HuH-7 (cell line): ENCODE results near the gene PARP12.

ENCODE experiments used
- DNase-seq: peaks from one replicate; pipeline ENCODE4 v3.0.0; 2011; ENCODE audit warnings: low spot score

The PARP12 gene

DNA sequence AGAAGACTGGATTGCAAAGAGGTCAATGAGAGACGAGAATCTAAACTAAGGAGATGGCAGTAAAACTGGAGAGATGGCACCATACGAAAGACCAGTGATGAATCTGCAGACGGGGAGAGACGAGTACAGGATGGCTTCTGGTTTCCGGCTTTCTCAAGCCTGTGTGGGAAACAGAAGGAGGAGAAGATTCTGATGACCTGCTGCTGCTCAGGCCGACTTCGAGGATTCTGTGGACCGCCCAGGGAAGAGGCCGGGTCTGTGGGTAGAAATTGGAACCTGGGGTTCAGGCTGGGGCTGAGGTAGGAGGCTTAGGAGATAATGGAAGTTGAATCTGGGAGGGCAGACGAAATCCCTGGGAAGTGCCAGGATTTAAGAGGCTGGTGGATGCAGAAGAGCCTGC is 48.6 kb downstream of the PARP12 start:
- no peak for DNase-seq

DNA sequence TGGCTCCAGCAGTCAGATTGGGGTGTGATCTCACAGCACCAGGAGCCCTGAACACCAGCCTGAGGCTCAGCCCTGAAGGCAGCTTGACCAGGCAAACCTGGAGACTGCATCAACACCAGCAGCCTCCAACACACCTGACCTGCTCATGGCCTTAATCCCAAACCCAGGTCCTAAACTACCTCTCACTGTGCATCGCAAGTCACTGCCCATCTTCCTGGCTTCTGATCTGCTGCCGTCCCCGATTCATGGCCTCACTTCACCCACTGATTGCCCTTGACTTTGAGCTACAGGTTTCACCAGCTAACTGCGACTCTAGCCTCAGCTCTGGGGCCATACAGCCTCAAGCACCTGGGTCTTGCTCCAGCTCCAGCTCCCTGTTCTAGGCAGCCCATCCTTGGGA is 49.1 kb downstream of the PARP12 start:
- no peak for DNase-seq

DNA sequence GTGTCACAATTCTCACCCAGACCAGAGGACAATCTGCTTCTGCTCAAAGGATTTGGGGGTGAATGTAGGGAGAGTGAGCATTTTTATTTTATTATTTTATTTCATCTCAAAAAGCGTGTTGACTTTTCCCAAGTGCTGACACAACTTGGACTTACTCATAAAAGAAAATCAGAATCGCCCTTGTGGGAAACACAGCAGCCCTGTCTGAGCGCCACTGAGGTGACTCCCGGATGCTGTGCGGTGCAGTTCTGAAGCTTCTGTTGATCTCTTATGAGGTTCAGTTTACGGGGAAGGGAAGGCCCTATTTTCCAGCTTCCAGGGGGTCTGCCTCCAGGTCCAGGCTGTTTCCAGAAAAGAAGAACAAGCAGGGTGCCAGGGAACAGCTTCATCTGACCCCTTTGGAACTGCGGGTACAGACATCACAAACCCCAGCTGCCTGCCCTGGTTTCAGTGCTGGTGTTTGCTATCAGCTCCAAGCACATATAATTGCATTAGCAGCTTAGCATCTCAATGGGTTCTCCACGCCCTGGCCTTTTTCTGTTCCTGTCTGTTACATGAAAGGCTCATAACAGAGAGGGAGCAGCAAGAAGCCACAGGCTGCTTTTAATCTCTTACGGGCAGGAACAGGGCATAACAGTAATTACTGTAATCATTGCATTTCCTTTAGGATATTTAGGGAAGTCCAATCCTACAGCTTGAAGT is 52.4 kb downstream of the PARP12 start:
- DNase-seq, result no peak

DNA sequence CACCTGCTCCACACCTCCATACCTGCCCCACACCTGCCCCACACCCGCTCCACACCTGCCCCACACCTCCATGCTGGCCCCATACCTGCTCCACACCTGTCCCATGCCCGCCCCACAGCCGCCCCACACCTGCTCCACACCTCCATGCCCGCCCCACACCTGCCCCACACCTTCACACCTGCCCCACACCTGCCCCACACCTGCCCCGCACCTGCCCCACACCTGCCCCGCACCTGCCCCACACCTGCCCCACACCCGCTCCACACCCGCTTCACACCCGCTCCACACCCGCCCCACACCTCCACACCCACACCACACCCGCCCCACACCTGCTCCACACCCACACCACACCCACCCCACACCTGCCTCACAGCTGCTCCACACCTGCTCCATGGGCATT is 53.0 kb downstream of the PARP12 start:
- DNase-seq, result no peak

DNA sequence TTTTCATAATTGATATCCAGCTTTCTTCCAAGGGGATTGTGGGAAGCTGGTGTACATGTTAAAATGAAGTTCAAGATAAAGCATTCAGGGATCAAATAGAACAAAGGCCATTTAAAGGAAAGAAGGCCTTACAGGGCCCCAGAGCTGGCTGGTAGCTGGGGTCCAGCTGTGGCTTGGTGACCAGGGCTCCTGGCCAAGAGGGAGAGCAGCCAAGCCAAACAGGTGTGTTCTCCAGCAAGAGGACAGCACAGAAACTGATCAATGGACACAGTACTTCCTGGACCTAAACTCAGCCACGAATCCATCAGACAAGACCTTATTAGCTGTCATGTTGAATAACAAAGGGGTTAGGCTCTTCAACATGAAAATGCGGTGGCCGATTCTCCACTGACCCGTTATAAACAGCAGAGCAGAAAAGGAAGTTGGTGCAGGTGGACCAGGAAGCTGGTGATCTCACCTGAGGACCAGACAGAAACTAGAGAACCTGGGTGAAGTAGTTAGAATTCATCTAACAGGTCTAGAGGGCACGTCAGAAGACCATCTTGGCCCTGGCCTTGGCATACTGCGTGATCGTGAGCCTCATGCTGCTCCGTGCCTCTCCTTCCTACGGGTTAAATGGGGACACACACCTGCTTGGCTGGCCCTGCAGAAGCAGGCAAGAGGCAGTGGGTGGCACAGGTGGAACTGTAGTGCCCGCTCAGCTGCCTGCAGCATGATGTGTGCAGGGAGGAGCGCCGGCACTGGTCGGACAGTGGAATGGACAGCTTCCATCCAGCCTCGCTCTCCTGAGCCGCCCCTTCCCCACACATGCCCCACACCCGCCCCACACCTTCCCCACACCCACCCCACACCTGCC is 53.8 kb downstream of the PARP12 start:
- DNase-seq, result no peak

DNA sequence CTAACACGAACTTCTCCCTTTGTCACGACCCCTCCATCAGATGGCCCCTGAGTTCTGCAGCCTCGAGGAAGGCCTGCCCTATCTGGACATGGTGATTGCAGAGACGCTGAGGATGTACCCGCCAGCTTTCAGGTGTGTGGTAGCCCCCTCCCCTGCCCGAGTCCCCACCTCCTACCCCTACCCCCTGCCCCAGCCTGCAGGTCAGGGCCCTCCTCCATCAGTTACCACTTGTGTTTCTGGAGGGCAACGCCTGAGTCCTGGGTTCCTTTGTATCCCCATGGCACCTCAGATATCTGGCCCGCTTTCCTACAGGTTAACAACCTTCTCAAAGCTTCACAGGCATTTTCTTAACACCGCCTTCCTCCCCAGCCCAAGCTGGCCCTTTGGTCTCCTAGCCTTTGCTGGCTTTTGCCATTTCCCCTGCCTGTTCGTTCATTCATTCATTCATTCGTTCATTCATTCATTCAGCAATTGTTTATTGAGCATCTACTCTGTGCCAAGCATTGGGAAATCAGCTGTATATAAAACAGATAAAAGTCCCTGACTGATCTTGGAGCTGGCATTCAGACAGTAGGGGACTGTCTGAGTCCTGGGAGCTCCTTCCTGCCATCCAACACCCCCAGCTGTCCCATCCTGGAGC is 55.6 kb downstream of the PARP12 start:
- no peak for DNase-seq

DNA sequence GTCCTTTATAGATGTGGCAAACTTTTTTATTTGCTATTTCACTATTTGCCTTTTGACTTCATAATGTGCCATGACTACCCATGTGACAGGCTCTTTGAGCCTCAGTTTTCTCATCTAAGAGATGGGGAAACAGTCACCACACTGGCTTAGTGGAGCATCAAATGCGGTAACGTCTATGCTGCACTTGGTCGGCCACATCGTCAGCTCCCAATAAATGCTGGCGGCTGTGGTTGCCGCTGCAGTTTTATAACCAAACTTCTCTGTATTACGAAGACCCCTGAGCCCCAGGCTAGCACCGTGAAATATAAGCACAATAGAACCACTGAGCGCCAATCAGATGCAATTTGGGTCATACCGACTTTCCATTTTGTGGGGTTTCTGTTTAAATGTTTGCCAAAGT is 56.2 kb downstream of the PARP12 start:
- no peak for DNase-seq

DNA sequence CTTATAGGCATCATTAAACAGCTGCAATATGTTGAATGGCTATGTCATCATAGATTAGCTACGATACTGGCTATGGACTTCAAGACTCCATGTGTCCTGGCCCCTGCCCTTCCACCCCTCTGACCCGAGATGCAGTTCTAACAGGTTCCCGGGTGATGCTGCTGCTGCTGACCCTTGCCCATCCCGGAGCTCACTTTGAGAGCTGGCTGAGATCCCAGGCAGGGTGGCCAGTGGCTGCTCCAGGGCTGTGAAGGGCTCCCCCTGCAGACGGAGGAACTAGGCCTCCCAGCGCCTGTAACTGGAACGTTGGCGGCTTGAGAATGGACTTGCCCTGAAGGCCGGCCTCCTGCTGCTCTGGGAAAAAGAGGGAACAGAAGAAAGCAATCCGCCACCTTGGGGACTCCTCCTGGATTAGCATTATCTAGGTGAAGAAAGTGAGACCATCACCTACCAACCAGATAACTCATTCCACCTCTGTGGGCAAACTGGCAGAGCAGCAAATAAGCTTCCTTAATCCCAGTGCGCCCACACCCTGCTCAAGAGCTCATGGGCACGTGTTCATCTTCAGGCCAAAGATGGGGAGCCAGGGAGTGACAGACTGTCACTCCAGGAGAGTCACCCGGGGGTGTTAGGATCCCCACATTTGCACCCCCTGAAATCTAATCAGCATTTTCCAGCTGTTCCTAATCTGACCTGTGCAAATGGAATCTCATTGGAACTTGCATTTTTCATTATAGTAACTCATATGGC is 56.8 kb downstream of the PARP12 start:
- peak; percentile 96 for DNase-seq

DNA sequence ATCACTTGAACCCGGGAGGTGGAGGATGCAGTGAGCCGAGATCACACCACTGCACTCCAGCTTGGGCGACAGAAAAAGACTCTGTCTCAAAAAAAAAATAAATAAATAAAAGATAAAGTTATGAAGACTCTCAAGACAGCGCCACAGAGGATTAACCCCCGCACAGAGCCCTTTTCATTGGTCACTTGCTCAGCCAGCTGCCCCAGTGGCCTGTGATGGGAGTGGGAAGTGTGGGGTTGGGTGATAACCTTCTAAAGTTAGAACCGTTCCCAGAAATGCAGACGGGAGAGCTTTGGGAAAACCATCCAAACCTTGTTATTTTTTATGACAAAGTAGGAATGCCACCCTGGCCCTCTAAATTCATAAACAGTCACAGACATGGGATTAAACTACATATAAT is 57.4 kb downstream of the PARP12 start:
- no peak for DNase-seq

DNA sequence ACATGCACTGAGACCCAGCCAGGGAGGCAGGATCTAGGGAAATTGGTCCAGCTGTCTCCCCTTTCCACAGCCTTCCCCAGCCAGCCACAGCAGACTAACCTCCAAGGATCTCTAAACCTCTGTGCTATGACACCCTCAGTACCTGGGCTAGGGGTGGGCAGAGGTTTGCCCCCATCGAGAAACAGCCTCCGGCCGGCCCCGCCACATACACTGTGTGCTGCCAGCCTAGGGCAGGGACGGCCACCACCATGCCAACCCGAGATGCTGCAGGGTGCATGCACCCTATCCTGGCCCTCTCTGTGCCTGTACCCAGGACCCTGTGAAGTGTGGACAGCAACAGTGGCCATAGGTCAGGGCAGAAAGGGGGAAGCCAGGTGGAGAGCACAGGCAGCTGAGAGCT is 58.1 kb downstream of the PARP12 start:
- DNase-seq, result no peak

DNA sequence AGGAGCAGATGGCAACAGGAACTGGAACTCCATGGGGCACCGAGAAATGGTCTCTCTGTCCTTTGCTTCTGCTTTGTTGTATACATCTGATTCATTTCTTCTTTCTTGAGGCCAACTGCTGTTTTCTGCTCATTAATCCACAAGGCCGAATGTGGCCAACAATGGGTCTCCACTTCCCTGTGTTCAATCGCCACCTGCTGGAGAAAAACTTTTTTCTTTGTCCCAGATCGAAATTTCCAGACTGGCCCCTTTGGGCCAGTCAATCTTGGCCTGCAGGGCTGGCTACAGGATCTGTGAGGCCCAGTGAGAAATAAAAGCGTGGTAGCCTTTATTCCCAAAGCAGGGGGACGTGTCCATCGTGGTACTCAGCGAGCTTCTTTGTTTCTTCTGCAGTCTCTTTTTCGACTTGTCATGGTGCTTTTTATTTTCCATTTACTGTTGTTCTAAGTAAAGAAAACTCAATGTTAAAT is 58.8 kb downstream of the PARP12 start:
- DNase-seq, result peak; percentile 73

DNA sequence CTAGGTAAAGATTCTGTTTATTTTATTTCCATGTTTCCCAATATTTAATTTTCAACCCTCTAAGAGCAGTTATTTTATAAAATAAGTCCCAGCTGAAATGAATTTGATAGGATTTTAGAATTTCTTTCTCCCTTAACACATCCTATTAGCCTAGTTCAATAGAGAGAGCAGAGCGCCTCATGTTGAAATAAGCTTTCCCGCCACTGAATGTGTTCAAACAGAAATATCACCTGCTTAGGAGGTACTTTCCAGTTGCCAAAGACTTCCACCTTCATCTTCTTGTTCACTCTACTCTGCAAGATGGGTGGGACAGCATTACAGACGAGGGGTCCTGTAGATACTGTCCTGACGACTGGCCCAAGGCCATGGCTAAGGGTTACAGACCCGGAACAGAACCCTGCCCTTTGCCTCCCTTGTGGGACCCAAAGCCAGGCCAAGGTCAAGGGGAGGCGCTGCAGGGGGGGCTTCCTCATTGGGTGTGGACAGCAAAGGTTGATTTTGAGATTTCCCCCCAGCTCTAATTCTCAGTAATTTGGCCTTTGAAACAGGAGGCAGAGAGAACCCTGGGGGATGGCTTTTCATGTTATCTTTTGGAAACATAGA is 62.0 kb downstream of the PARP12 start:
- no peak for DNase-seq

DNA sequence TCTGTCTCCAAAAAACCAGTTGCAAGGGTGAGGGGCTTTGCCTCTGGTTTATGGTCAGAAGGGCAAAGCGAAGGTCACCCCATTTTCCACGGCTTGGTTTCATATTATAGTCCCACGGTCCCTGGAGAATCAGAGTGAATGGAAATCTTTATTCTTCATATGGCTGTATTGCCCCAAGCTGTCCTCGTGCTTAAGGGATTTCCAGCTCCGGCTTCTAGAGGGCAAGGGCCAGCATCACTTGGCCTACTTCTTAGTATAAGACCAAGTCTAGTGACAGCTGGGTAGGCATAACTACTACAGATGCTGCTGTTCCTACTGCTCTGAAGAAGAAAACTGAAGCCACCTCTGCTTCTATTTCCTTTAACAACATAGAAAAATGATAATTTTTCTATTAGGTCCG is 63.2 kb downstream of the PARP12 start:
- no peak for DNase-seq

DNA sequence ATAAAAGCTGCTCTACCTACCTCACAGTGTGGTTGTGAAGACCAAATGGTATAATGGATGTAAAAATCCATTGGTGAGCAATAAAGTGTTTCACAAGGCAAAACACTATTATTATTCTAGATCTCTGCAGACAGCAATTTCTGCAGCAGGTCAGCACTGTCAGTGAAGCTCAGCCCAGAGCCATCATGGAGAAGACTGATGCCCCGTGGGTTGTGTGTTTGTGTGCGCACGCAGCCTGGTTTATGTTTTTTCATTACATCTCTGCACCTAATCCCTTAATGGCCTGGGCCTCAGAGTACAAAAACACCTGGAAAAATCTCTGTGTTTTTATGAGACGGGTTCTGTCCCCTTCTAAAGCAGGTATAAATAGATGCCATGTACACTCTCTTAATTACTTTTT is 64.2 kb downstream of the PARP12 start:
- no peak for DNase-seq

DNA sequence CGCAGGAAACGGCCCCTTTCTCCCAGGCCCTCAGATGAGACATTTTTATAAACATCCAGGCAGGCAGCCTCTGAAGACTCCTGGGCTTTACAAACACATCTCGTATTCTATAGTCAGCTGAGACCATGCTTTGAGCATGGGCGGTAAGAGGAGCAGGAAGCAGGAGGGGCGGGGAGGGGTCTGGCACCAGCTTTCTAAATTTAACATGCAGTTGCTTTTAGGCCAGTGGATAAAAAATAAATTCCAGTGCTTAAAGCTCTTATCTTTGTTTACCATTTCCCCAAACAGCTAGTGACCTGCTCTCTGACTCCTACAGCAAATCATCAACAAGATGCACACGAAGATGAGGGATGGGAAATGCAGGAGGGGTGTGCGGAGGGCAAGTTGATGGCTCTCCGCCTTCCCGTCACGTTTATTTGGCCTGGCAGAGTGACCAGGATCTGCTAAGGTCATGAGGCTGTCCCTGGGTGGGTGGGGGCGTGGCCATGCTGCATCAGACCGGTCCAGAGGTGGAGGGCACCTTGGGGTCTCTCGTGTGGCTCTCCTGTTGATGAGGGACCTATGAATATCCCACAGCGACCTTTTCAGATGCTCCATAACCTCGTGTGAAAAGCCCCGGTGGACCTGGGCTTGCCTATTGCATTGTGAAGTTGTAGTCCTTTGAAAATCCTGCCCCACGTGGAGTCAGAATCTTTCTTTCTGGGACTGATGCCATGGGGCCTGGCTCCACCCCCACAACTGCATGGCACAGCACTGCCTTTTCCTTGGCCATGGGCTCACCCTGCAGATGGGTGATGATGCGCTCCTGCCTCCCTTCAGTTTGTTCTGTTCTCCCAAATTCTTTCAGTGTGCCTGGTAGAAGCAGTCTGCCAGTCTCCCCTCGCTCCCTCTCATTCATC is 67.5 kb downstream of the PARP12 start:
- DNase-seq, result no peak

DNA sequence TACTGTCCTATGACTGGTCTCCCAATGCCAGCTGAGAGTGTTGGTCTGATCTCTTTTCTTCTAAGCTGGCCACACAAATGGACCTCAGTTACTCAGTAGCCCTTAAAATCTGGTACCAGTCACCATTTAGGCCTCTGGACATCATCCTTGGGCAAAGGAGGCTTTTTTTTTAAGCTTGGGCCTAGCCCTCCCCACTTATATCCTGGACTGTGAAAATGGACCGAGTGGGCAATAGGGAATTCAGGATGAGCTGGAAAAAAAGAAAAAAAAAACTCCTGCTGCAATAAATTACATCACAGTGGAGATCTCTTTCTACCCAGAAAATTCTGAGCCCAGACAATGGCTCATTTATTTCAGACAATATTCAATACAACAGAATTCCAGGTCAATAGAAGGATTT is 68.4 kb downstream of the PARP12 start:
- DNase-seq, result no peak

DNA sequence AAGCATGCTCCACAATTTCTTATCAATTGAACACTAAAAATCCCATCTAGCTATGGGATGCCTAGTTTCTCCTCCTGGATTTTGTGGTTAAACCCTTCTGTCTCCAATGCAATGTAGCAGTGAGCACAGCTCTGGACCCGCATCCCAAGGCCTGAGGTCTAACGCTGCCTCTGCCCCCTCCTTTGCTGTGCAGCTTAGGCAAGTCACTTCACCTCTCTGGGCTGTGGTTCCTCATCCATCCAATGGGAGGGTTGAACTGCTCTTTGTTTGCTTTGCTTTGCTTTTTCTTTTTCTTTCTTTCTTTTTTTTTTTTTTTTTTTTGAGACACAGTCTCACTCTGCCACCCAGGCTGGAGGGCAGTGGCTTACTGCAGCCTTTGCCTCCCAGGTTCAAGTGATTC is 69.2 kb downstream of the PARP12 start:
- DNase-seq, result no peak

DNA sequence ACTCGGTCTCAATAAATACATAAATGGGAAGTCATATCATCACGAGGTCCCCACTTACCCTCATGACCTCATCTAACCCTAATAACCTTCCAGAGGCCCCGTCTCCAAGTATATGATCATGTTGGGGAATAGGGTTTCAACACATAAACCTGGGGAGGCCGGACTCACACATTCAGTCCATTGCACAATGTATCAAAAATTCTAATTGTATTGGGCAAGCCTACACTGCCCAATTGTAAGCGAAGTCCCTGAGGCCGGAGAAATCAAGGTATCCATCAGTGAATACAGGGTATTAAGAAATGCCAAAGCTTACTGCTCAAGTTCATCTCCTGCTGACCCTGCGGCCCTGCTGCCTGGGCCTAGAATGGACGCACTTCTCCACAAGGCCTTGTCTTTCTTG is 69.6 kb downstream of the PARP12 start:
- no peak for DNase-seq

DNA sequence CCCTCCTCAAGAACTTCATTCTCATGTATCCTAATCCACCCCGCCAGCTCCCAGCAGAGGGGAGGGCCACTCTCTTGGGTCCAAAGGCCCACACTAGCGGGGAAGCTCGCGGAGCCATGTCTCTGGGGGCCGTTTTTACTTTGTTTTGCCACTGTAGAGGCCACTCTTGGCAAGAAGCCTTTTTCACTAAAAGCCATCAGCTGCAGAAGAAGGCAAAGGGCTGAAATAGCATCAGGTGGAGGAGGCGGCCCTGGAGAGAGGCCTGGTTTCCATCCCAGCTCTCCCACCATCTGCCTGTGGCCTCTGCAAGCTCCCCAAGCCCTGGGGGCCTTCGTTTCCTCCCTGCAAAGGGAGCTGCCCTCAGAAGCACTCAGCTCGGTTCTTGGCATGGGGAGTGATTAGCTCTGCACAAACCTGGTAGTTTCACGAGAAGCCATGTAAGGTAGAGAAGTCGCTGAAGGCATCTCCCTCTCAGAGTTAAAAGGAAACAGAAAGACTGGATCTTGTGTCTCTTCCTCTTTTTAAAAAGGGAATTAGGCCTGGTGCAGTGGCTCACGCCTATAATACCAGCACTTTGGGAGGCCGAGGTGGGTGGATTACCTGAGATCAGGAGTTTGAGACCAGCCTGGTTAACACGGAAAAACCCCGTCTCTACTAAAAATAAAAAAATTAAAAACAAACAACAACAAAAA is 70.3 kb downstream of the PARP12 start:
- DNase-seq, result no peak

DNA sequence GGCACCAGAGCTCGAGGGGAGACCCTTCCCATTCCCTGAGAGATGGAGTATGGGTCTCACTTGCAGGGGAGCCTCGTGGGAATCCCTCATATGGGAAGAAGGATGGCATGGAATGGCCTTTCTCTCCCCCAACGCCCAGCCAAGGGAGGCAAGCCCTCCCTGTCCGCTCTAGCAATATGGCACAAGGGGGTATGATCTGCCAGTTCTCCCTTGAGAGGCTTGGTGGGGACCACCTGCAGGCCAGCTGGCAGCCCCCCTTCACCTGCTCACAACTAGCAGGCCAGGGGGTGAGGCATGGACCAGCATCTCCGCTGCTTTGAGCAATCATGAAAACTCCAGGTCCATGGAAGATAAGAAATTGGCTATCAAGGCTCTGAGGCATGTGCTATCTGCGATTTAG is 70.8 kb downstream of the PARP12 start:
- DNase-seq, result no peak
